GM21786 (cell line): ENCODE measurements around the gene RBM10.

ENCODE experiments used
- ATAC-seq: cut with Tn5 transposase; IDR thresholded peaks from one replicate; pipeline ENCODE4 v1.9.1; 2021; ENCODE audit not compliant: unreplicated experiment

Gene RBM10

GRCh38 chrX:47148946-47149345 is 3.9 kb downstream of the RBM10 start:
- no peak for ATAC-seq

GRCh38 chrX:47151435-47151834 is 6.4 kb downstream of the RBM10 start:
- no peak for ATAC-seq

GRCh38 chrX:47156611-47157520 is 11.8 kb downstream of the RBM10 start:
- no peak for ATAC-seq

GRCh38 chrX:47158131-47158530 is 13.1 kb downstream of the RBM10 start:
- ATAC-seq: no peak

- ATAC-seq: no peak
Observed at GRCh38 chrX:47158781-47159180, 13.8 kb downstream of the RBM10 start.

GRCh38 chrX:47160781-47161180 is 15.8 kb downstream of the RBM10 start:
- ATAC-seq: no peak

- no peak for ATAC-seq
Observed at GRCh38 chrX:47162927-47163583, 18.0 kb downstream of the RBM10 start.

GRCh38 chrX:47164420-47164819 is 19.4 kb downstream of the RBM10 start:
- ATAC-seq: no peak

- no peak for ATAC-seq
Observed at GRCh38 chrX:47166126-47166525, 21.1 kb downstream of the RBM10 start.

GRCh38 chrX:47168495-47169073 is 23.6 kb downstream of the RBM10 start:
- no peak for ATAC-seq

- ATAC-seq: no peak
Observed at GRCh38 chrX:47169273-47169672, 24.3 kb downstream of the RBM10 start.

- no peak for ATAC-seq
Observed at GRCh38 chrX:47169726-47170515, 24.9 kb downstream of the RBM10 start.

- ATAC-seq: no peak
Observed at GRCh38 chrX:47170861-47171692, 26.1 kb downstream of the RBM10 start.

GRCh38 chrX:47171996-47172395 is 27.0 kb downstream of the RBM10 start:
- no peak for ATAC-seq

- no peak for ATAC-seq
Observed at GRCh38 chrX:47172549-47172948, 27.5 kb downstream of the RBM10 start.

GRCh38 chrX:47172971-47173792 is 28.2 kb downstream of the RBM10 start:
- no peak for ATAC-seq

- no peak for ATAC-seq
Observed at GRCh38 chrX:47174376-47174775, 29.4 kb downstream of the RBM10 start.

GRCh38 chrX:47174846-47175587 is 30.0 kb downstream of the RBM10 start:
- no peak for ATAC-seq

- ATAC-seq: no peak
Observed at GRCh38 chrX:47175588-47175980, 30.6 kb downstream of the RBM10 start.
